SK-N-SH (cell line): ENCODE data around the gene SMIM29. TPM values are rescaled to one million over a fixed set of nuclear protein-coding genes. Genes with fewer than 3 reads are reported as not detected.

Experiments
- CTCF ChIA-PET: fragments of 300-600, 350-600 bp; formaldehyde crosslinking; extraction: SDS; loops from one replicate; lab custom pipeline; 2021; lab: Yijun Ruan, JAX
- POLR2A ChIA-PET: fragments of 350-600 bp; sonication (Branson Sonifier 250); formaldehyde crosslinking; extraction: SDS; loops from one replicate; lab custom pipeline; 2020; ENCODE audit warnings: antibody characterized with exemption, inconsistent platforms; lab: Yijun Ruan, JAX
- DNase-seq: peaks from one replicate; pipeline ENCODE4 v3.0.0; 2012
- H2AFZ ChIP-seq: fragments of 200-600 bp; sonication (generic); 2 replicates; pipeline ENCODE4 v1.8.1; 2016; ENCODE audit warnings: antibody characterized with exemption, mild to moderate bottlenecking, low read depth
- H3F3A ChIP-seq: fragments of 200-600 bp; sonication (generic); replicated peaks from 2 replicates; pipeline ENCODE3; 2016; ENCODE audit warnings: antibody characterized with exemption, mild to moderate bottlenecking; ENCODE audit not compliant: insufficient read depth
- H3K27ac ChIP-seq, 2 experiments: fragments of 200-500 bp in 1 of 2; fragments of 200-600 bp in 1 of 2; sonication (Bioruptor generic) in 1 of 2; sonication (generic), shearing (Covaris generic) in 1 of 2; 2 replicates each; pipeline versions ENCODE4 v1.5.1 to v1.6.1; 2014 to 2016; ENCODE audit warnings: low read depth in 2 of 2, inconsistent platforms in 1 of 2, low read length in 1 of 2, mild to moderate bottlenecking in 1 of 2, mixed read lengths in 1 of 2
- H3K27me3 ChIP-seq: fragments of 200-600 bp; sonication (generic), shearing (Covaris generic); 2 replicates; pipeline ENCODE4 v1.6.1; 2016; ENCODE audit warnings: mixed run types; ENCODE audit not compliant: insufficient read depth
- H3K36me3 ChIP-seq, 2 experiments: fragments of 200-500 bp in 1 of 2; fragments of 200-600 bp in 1 of 2; sonication (Bioruptor generic) in 1 of 2; sonication (generic) in 1 of 2; replicated peaks in 1 of 2; 2 replicates each; pipeline versions ENCODE3 to v1.5.1; 2014 to 2016; ENCODE audit warnings: low read length in 1 of 2, mild to moderate bottlenecking in 1 of 2; ENCODE audit not compliant: insufficient read depth in 2 of 2, control insufficient read depth in 1 of 2
- H3K4me1 ChIP-seq, 2 experiments: fragments of 200-500 bp in 1 of 2; fragments of 200-600 bp in 1 of 2; sonication (Bioruptor generic) in 1 of 2; sonication (generic), shearing (Covaris generic) in 1 of 2; 2 replicates each; pipeline versions ENCODE4 v1.5.1 to v1.6.1; 2014 to 2016; ENCODE audit warnings: low read depth in 1 of 2, low read length in 1 of 2, mixed run types in 1 of 2; ENCODE audit not compliant: insufficient read depth in 2 of 2, control insufficient read depth in 1 of 2
- H3K4me2 ChIP-seq: fragments of 200-600 bp; sonication (generic), shearing (Covaris generic); 2 replicates; pipeline ENCODE4 v1.6.1; 2017; ENCODE audit warnings: mixed run types
- H3K4me3 ChIP-seq, 2 experiments: fragments of 200-500 bp in 1 of 2; fragments of 200-600 bp in 1 of 2; sonication (Bioruptor generic) in 1 of 2; sonication (generic), shearing (Covaris generic) in 1 of 2; 2 replicates each; pipeline versions ENCODE4 v1.5.1 to v1.8.1; 2014 to 2016; ENCODE audit warnings: low read depth in 2 of 2, inconsistent platforms in 1 of 2, low read length in 1 of 2, mild to moderate bottlenecking in 1 of 2, mixed read lengths in 1 of 2, moderate library complexity in 1 of 2
- H3K79me2 ChIP-seq: fragments of 200-600 bp; sonication (generic); 2 replicates; pipeline ENCODE4 v1.8.1; 2017; ENCODE audit warnings: mild to moderate bottlenecking; ENCODE audit not compliant: insufficient read depth
- H3K9ac ChIP-seq: fragments of 200-600 bp; sonication (generic); 2 replicates; pipeline ENCODE4 v1.6.1; 2017; ENCODE audit warnings: mixed run types
- H3K9me2 ChIP-seq: fragments of 200-600 bp; sonication (generic); 2 replicates; pipeline ENCODE4 v1.6.1; 2017; ENCODE audit warnings: mixed run types
- H3K9me3 ChIP-seq: fragments of 200-600 bp; sonication (generic); 2 replicates; pipeline ENCODE4 v1.6.1; 2017; ENCODE audit warnings: mixed run types, mild to moderate bottlenecking, moderate library complexity
- H4K20me1 ChIP-seq: fragments of 200-600 bp; sonication (generic); 2 replicates; pipeline ENCODE4 v1.6.1; 2017; ENCODE audit warnings: mild to moderate bottlenecking, mixed run types; ENCODE audit not compliant: insufficient read depth
- CTCF ChIP-seq: fragments of 200-600 bp; sonication (generic); IDR thresholded peaks from 2 replicates; pipeline ENCODE4 v1.6.1; 2017; ENCODE audit warnings: antibody characterized with exemption, mild to moderate bottlenecking, moderate library complexity
- FOSL2 ChIP-seq: IDR thresholded peaks from 2 replicates; pipeline ENCODE4 v1.4.0; 2012; ENCODE audit warnings: low read depth, mild to moderate bottlenecking, moderate library complexity, borderline replicate concordance
- FOXJ3 ChIP-seq: sonication (generic); formaldehyde crosslinking; IDR thresholded peaks from 2 replicates; pipeline ENCODE4 v1.5.1; 2020; ENCODE audit warnings: mild to moderate bottlenecking, missing genetic modification reagents
- IRF3 ChIP-seq: fragments of 150-350 bp; IDR thresholded peaks from 2 replicates; pipeline ENCODE4 v1.6.1; 2016; ENCODE audit warnings: mild to moderate bottlenecking, low read depth, low read length
- MXI1 ChIP-seq: IDR thresholded peaks from 2 replicates; pipeline ENCODE4 v1.6.1; 2012; ENCODE audit warnings: mild to moderate bottlenecking, low read depth, low read length, improper control_type of control experiment
- NFIC ChIP-seq: IDR thresholded peaks from 2 replicates; pipeline ENCODE4 v1.4.0; 2012; ENCODE audit warnings: borderline replicate concordance
- POLR2AphosphoS5 ChIP-seq: IDR thresholded peaks from 2 replicates; pipeline ENCODE4 v1.6.1; 2012; ENCODE audit warnings: low read depth, low read length
- RAD21 ChIP-seq: IDR thresholded peaks from 2 replicates; pipeline ENCODE4 v1.6.1; 2012; ENCODE audit warnings: mild to moderate bottlenecking, low read length
- REST ChIP-seq: IDR thresholded peaks from 2 replicates; pipeline ENCODE4 v1.6.1; 2012; ENCODE audit warnings: mild to moderate bottlenecking, low read depth, low read length, moderate library complexity
- RXRA ChIP-seq: IDR thresholded peaks from 2 replicates; pipeline ENCODE4 v1.4.0; 2012; ENCODE audit warnings: low read depth, mild to moderate bottlenecking, borderline replicate concordance
- SIN3A ChIP-seq: IDR thresholded peaks from 2 replicates; pipeline ENCODE4 v1.6.1; 2012; ENCODE audit warnings: low read depth, mild to moderate bottlenecking, low read length, moderate library complexity, borderline replicate concordance
- TCF12 ChIP-seq: IDR thresholded peaks from 2 replicates; pipeline ENCODE4 v1.4.0; 2012
- USF2 ChIP-seq: fragments of 150-350 bp; IDR thresholded peaks from 2 replicates; pipeline ENCODE4 v1.6.1; 2017; ENCODE audit warnings: antibody characterized with exemption, low read length, low read depth, borderline replicate concordance
- WGBS: methylation state at CpG from one replicate; pipeline ENCODE4 v1.1.6; 2017; ENCODE audit warnings: low lambda C conversion rate; 5-methylcytosine and 5-hydroxymethylcytosine counted together
- polyA plus RNA-seq, 3 experiments: library from polyadenylated mRNA; depleted of rRNA; stranded (reverse); fragments of >200 nt; gene quantifications; 2 replicates each; pipeline ENCODE4 v1.2.3, GENCODE V29; 2012

The SMIM29 gene
- polyA plus RNA-seq, 1 of the 3 experiments (the other 2 are of a cell fraction) = 50.2 TPM

GRCh38 chr6:34233867-34234266 lies 14.9 kb downstream of the SMIM29 start:
- Histone ChIP-seq H3K4me1 (peaks cover 7 to 10% of the 10 kb centered on the region in 2 experiments), H3F3A (peaks cover 10% of the 10 kb centered on the region), H4K20me1 (no peaks in the 10 kb centered on the region), H3K27me3 (no peaks in the 10 kb centered on the region), H3K4me3 (no peak overlapping the region), H3K9me3 (no peaks in the 10 kb centered on the region), H2AFZ (no peak overlapping the region), H3K27ac (no peak overlapping the region), H3K9ac (no peak overlapping the region), H3K36me3 (no peaks in the 10 kb centered on the region), H3K4me2 (no peak overlapping the region), H3K79me2 (peaks cover 14% of the 10 kb centered on the region), H3K9me2 (no peaks in the 10 kb centered on the region)
- TF ChIP-seq IRF3 = no peak
- no peak for TF ChIP-seq FOXJ3 (CRISPR knock-in tag)
- no peak for TF ChIP-seq CTCF
- no peak for TF ChIP-seq MXI1
- no peak for TF ChIP-seq SIN3A
- TF ChIP-seq TCF12 = no peak
- TF ChIP-seq REST = no peak
- CTCF ChIA-PET = interaction anchor here (0.8 kb wide), 1 partner anchor 38 kb away, joined by 5 read pairs; no protein-coding TSS in a partner anchor
- WGBS = 97% methylated on average over 7 of the region's 7 CpGs
- POLR2A ChIA-PET = interaction anchor here (1.4 kb wide), 1 partner anchor 10 kb away, joined by 5 read pairs; no protein-coding TSS in a partner anchor
- DNase-seq = no peak

- DNase-seq = no peak
- no peak overlapping the region for H3K27ac ChIP-seq
- peaks cover 5% of the 10 kb centered on the region for H3K79me2 ChIP-seq
- H3K9me2 ChIP-seq = no peaks in the 10 kb centered on the region
- peaks cover 0 to 7% of the 10 kb centered on the region in 2 experiments; a peak in 2 of 4 replicates for H3K4me1 ChIP-seq
- H3K4me3 ChIP-seq = no peak overlapping the region
- no peaks in the 10 kb centered on the region for H3K36me3 ChIP-seq
- no peaks in the 10 kb centered on the region for H4K20me1 ChIP-seq
- no peak overlapping the region for H3K9ac ChIP-seq
- H2AFZ ChIP-seq = no peak overlapping the region
- TF ChIP-seq RAD21 (no peak), FOSL2 (no peak), REST (no peak), RXRA (no peak), POLR2AphosphoS5 (no peak), USF2 (no peak), NFIC (no peak)
- POLR2A ChIA-PET = interaction anchor here (1.4 kb wide), 1 partner anchor 9 kb away, joined by 5 read pairs; no protein-coding TSS in a partner anchor
- peaks cover 10% of the 10 kb centered on the region for H3F3A ChIP-seq
- H3K27me3 ChIP-seq = no peaks in the 10 kb centered on the region
- CTCF ChIA-PET = interaction anchor here (0.8 to 1.2 kb wide), 3 partner anchors 36 to 182 kb away, joined by 3 to 5 read pairs (median 3); no protein-coding TSS in a partner anchor
- H3K4me2 ChIP-seq = no peak overlapping the region
- 92% methylated on average over 4 of the region's 5 CpGs for WGBS
- H3K9me3 ChIP-seq = no peaks in the 10 kb centered on the region
Measured at GRCh38 chr6:34232901-34233300, 15.9 kb downstream of the SMIM29 start.
